ENCODE data around the gene GRHPR.

The GRHPR gene

GRCh38 chr9:37422289-37423104 is at the start of gene GRHPR:
GRHPR (plus strand) TSS chr9:37422696; CDS start chr9:37422751, 55 bp downstream.
- peak; percentile 84 to 92 for DNase-seq
- Histone ChIP-seq H3K4me3 (peak within 1 kb of the TSS; percentile 66 to 94), H3K4me1 (peaks cover 0 to 27% (median 25%) of the 10 kb centered on the region in 4 donors), H3K9me3 (no peaks in the 10 kb centered on the region), H3K27me3 (no peaks in the 10 kb centered on the region), H3K27ac (peak within 1 kb of the TSS; percentile 75 to 86), H3K36me3 (peaks cover 6 to 21% (median 11%) of the 10 kb centered on the region in 3 donors)
- intact Hi-C loops (cut with DNase I; ENCODE audit: low total_unique reads) = loop anchor here (5.0 to 10.0 kb wide), 2 partner anchors 50 to 152 kb away; partner anchors contain the start of gene FBXO10
- TF ChIP-seq, protein P1, sequence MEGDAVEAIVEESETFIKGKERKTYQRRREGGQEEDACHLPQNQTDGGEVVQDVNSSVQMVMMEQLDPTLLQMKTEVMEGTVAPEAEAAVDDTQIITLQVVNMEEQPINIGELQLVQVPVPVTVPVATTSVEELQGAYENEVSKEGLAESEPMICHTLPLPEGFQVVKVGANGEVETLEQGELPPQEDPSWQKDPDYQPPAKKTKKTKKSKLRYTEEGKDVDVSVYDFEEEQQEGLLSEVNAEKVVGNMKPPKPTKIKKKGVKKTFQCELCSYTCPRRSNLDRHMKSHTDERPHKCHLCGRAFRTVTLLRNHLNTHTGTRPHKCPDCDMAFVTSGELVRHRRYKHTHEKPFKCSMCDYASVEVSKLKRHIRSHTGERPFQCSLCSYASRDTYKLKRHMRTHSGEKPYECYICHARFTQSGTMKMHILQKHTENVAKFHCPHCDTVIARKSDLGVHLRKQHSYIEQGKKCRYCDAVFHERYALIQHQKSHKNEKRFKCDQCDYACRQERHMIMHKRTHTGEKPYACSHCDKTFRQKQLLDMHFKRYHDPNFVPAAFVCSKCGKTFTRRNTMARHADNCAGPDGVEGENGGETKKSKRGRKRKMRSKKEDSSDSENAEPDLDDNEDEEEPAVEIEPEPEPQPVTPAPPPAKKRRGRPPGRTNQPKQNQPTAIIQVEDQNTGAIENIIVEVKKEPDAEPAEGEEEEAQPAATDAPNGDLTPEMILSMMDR (IDR thresholded peaks at IDR 0.05) = no peak

GRCh38 chr9:37372839-37373238 is 49.7 kb upstream of the GRHPR start:
- no peaks in the 10 kb centered on the region for H3K36me3 ChIP-seq
- H3K27ac ChIP-seq = no peak overlapping the region
- no peaks in the 10 kb centered on the region for H3K4me1 ChIP-seq
- no peaks in the 10 kb centered on the region for H3K9me3 ChIP-seq
- intact Hi-C loops (cut with DNase I; ENCODE audit: low total_unique reads) = no loop called here
- TF ChIP-seq, protein P1 (IDR thresholded peaks at IDR 0.05) = no peak
- H3K27me3 ChIP-seq = no peaks in the 10 kb centered on the region
- no peak for DNase-seq
- H3K4me3 ChIP-seq = no peak overlapping the region

GRCh38 chr9:37373621-37374020 is 48.9 kb upstream of the GRHPR start:
- Histone ChIP-seq H3K4me1 (no peaks in the 10 kb centered on the region), H3K27me3 (no peaks in the 10 kb centered on the region), H3K36me3 (no peaks in the 10 kb centered on the region), H3K4me3 (no peak overlapping the region), H3K9me3 (no peaks in the 10 kb centered on the region), H3K27ac (no peak overlapping the region)
- DNase-seq = no peak
- TF ChIP-seq, protein P1 (IDR thresholded peaks at IDR 0.05) = no peak
- intact Hi-C loops (cut with DNase I; ENCODE audit: low total_unique reads) = no loop called here

DNA sequence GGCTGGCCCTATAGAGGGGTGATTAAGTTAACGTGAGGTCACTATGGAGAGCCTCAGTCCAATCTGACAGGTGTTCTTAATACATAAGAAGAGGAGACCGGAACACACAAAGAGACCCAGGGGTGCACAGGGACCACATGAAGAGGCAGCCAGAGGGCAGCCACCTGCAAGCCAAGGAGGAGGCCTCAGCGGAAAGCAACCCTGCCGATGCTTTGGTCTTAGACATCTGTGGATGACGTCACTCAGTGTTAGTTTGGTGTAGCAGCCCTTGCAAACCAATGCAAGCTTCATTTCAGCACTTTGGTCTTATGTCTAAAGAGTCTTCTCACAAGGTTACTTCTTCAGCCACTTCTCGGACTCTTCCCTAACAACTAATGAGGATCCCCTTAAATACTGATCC is 47.6 kb upstream of the GRHPR start:
- intact Hi-C loops (cut with DNase I; ENCODE audit: low total_unique reads) = no loop called here
- no peak overlapping the region for H3K4me3 ChIP-seq
- no peak for DNase-seq

DNA sequence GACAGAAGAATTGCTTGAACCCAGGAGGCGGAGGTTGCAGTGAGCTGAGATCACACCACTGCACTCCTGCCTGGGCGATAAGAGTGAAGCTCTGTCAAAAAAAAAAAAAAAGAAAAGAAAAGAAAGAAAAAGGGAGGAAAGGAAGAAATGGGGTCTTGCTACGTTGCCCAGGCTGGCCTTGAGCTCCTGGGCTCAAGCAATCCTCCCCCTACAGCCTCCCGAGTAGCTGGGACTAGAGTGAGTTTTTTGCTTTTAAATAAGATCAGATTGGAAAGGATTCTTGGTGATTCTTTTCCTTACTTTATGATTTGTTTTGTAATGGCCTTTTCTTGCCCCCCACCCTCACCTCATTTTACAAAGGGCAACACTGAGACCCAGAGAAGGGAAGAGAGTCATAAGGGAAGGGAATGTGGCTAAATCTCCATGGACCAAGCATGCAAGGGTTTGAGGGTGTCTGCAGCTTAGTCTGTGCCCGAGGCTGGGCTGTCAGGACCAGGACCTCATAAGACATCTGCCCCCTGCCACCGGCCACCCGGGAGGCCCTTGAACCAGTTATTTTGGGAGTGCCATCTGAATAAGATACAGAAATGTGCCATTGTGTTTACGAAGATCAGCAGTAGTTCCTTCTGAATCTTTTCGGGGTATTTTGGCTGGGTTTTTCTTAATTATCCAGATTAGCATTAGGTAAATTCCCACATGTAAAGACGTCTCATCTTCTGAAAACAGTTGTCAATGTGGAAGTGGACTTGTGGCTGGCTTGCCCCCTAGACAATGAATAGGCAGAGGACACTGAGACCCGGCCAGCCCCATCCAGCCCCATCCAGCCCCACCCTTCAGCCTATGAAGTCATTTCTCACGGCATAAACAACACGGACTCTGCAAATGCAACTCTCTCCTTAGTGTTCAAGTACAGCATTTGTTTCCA is 44.5 kb upstream of the GRHPR start:
- no peaks in the 10 kb centered on the region for H3K36me3 ChIP-seq
- H3K27ac ChIP-seq = no peak overlapping the region
- H3K27me3 ChIP-seq = no peaks in the 10 kb centered on the region
- H3K9me3 ChIP-seq = no peaks in the 10 kb centered on the region
- H3K4me1 ChIP-seq = no peaks in the 10 kb centered on the region
- DNase-seq = no peak
- intact Hi-C loops (cut with DNase I; ENCODE audit: low total_unique reads) = no loop called here
- TF ChIP-seq, protein P1 (IDR thresholded peaks at IDR 0.05) = no peak
- no peak overlapping the region for H3K4me3 ChIP-seq

More for the DNA sequence above, 47.6 kb upstream of the GRHPR start:
- H3K9me3 ChIP-seq = no peaks in the 10 kb centered on the region
- H3K27me3 ChIP-seq = no peaks in the 10 kb centered on the region
- H3K36me3 ChIP-seq = no peaks in the 10 kb centered on the region
- no peak overlapping the region for H3K27ac ChIP-seq
- TF ChIP-seq, protein P1 (IDR thresholded peaks at IDR 0.05) = no peak
- H3K4me1 ChIP-seq = no peaks in the 10 kb centered on the region

Measured in tibial artery (tissue), 4 donors.